ENCODE data around the gene RAB25. TPM values are rescaled to one million over a fixed set of nuclear protein-coding genes. Genes with fewer than 3 reads are reported as not detected.

The RAB25 gene
- total RNA-seq, 4 donors from 2014 or later, result not detected

GRCh38 chr1:156048663-156049258 lies 12.2 kb upstream of the RAB25 start:
- no peak for DNase-seq (ENCODE audit: low spot score in 2 of 2)
- H3K4me1 ChIP-seq, result peaks cover 0 to 25% (median 0%) of the 10 kb centered on the region in 4 donors
- peaks cover 0 to 73% (median 5%) of the 10 kb centered on the region in 3 donors for H3K36me3 ChIP-seq
- no peak overlapping the region for H3K27ac ChIP-seq
- 90 to 92% methylated on average over 3 of the region's 3 CpGs for WGBS, 2 donors
- H3K4me3 ChIP-seq, result no peak overlapping the region
- H3K9me3 ChIP-seq, result no peaks in the 10 kb centered on the region
- H3K27me3 ChIP-seq, result no peaks in the 10 kb centered on the region
- TF ChIP-seq CTCF (IDR thresholded peaks at IDR 0.05) (no peak), EP300 (IDR thresholded peaks at IDR 0.05) (no peak), POLR2A (IDR thresholded peaks at IDR 0.05) (no peak)

- Histone ChIP-seq H3K36me3 (peaks cover 0 to 57% (median 5%) of the 10 kb centered on the region in 3 donors), H3K4me3 (no peak overlapping the region), H3K9me3 (no peaks in the 10 kb centered on the region), H3K4me1 (peaks cover 0 to 28% (median under 1%) of the 10 kb centered on the region in 4 donors), H3K27ac (no peak overlapping the region), H3K27me3 (no peaks in the 10 kb centered on the region)
- TF ChIP-seq POLR2A (IDR thresholded peaks at IDR 0.05) (no peak), EP300 (IDR thresholded peaks at IDR 0.05) (no peak), CTCF (IDR thresholded peaks at IDR 0.05) (no peak)
- 67 to 79% methylated on average over 4 of the region's 4 CpGs for WGBS, 2 donors
- DNase-seq (ENCODE audit: low spot score in 2 of 2), result no peak
Observed at GRCh38 chr1:156050376-156050775, 10.6 kb upstream of the RAB25 start.

DNA sequence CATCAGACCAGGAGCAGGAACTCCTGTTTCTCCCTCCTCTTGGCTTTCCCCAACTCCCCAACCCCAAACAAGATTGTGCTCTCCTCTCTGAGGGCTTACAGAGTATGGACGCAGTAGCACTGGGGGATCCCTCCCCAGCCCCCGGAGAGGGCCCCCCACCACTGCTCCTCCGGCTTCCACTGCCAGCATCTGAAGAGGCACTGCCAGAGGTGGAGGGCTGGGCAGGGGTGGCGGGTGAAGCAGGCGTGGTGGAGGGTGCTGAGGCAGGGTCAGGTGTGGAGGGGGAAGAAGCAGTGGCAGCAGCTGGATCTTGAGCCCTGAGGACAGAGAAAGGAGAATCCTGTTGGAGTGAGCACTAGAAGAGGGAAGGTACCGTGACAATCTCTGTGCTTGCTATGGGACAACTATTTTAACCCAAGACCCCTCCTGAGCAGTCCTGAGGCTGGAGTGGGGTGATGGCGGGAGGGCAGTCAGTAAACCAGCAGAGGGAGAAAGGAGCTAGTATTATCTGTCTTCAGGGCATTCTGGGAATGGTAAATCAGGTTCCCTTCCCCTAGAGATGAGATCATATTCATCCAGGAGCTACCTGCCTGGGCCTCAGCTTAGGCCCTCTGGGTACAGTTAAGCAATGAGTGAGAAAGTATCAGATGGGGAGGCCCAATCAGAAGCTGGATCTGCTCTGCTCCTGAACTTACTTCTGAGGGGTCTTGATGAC lies 9.8 kb upstream of the RAB25 start:
- TF ChIP-seq CTCF (IDR thresholded peaks at IDR 0.05) (no peak), POLR2A (IDR thresholded peaks at IDR 0.05) (no peak), EP300 (IDR thresholded peaks at IDR 0.05) (no peak)
- Histone ChIP-seq H3K4me3 (no peak overlapping the region), H3K27ac (no peak overlapping the region), H3K9me3 (no peaks in the 10 kb centered on the region), H3K27me3 (no peaks in the 10 kb centered on the region), H3K4me1 (peaks cover 0 to 36% (median 5%) of the 10 kb centered on the region in 4 donors), H3K36me3 (peaks cover 0 to 52% (median 5%) of the 10 kb centered on the region in 3 donors)
- WGBS, 2 donors, result 77 to 87% methylated on average over 7 of the region's 7 CpGs
- DNase-seq (ENCODE audit: low spot score in 2 of 2), result no peak

DNA sequence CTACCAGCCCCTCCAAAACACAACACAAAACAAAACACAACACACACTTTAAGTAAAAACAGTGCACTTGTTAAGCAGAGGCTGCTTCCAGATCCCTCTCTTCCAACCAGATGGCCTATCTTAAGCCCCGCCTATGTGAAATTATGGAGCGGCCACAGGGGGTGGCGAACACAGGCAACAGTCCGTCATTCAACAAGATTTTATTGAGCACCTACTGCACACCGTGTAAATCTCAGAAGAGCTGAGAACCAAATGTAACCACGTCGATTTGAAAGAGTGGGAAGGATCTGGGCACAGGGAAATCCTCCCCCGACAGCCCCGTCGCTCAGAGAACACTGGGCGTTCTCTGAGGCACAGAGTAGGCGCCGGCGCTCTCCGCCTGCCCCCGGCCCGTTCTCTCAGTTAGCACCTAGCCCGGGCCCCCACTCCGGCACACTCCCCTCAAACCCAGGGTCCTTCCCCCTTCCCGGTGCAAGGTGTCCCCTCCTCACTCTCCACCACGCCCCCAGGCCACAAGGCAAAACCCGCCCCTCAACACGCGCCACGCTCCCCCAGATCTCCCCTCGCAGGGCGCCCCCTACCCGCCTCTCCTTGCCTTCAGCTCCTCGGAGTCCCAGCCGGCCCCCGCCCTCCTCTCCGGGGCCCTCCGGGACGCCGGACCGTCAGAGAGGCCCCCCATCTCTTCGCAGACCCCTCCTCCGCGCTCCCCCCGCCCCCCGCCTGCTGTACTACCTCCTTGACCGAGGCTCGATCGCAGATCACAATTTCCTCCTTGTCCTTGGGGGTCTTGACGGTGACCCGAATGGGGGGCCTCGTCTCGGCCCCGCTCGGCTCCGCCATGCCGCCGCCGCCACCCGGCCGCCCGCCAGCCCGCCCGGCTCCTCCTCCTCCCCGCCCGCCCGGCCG lies 7.8 kb upstream of the RAB25 start:
- Histone ChIP-seq H3K9me3 (no peaks in the 10 kb centered on the region), H3K36me3 (peaks cover 0 to 50% (median 5%) of the 10 kb centered on the region in 3 donors), H3K27ac (peak overlapping the region; percentile 86 to 98 (median 93)), H3K4me3 (peak overlapping the region; percentile 56 to 97 (median 96)), H3K4me1 (peaks cover 0 to 42% (median 6%) of the 10 kb centered on the region in 4 donors), H3K27me3 (no peaks in the 10 kb centered on the region)
- peak; percentile 20 to 44 for DNase-seq (ENCODE audit: low spot score in 2 of 2)
- 0 to 1% methylated on average over 23 to 54 of the region's 63 CpGs for WGBS, 2 donors
- TF ChIP-seq EP300 (IDR thresholded peaks at IDR 0.05), result no peak
- no peak for TF ChIP-seq CTCF (IDR thresholded peaks at IDR 0.05)
- TF ChIP-seq POLR2A (IDR thresholded peaks at IDR 0.05), result no peak

Measured in tibial nerve (tissue), 4 donors.